GM18511 (cell line): ENCODE results near the gene G3BP2.

ENCODE experiments used
- ATAC-seq: cut with Tn5 transposase; IDR thresholded peaks from one replicate; pipeline ENCODE4 v1.9.1; 2021; ENCODE audit warnings: mild to moderate bottlenecking, moderate library complexity; ENCODE audit not compliant: unreplicated experiment

Gene G3BP2

DNA sequence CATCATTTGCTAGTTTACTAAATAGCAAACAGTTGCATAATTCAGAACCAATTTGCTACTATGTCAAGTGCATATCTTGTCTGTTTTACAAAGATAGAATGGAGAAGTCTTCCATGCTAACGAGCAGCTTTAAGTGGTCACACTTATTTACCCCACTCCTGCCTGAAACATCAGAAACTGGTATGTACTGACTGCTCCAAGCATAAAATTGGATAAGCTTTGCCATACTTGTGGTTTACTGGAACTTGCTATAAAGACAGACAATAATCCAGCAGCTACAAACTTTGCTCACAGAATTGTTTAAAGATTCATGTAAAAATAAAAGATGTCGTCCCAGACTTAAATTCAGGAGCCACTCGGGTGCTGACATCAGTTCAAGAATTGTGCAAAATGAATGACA lies 29.6 kb downstream of the G3BP2 start:
- ATAC-seq = no peak

DNA sequence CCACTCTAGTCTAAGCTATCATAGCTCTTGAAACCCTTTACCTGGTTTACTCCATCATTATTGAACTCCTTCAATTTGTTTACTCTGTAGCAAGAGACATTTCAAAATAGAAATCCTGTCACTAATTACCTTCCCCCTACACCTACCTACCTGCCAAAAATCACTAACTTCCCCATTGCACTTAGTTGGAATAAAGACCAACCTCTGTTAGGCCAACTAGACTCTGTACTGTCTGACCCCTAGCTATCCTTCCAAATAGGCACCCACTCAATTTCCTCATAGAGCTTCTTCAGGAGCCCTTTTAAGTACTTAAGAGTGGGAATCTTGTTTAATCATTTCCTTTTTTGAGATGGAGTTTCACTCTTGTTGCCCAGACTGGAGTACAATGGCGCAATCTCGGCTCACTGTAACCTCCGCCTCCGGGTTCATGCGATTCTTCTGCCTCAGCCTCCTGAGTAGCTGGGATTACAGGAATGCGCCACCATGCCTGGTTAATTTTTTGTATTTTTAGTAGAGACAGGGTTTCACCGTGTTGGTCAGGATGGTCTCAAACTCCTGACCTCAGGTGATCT lies 34.0 kb downstream of the G3BP2 start:
- ATAC-seq = no peak

DNA sequence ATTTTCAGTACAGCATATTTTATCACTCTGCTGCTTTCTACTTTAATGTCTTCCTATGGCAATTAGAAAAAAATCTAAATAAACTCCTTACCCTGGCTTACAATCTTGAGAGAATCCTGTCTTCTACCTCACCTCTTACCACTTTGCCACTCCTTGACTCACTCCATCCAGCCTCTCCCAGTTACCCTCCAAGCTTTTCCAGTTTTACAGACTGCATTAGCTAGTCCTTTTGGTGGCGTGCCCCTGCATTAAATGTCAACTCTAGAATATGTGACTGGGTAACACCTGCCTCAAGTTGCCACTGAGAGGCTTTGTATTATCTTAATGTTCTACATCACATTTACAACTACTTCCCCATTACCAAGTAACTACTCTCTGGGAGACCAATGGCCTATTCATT lies 35.4 kb downstream of the G3BP2 start:
- no peak for ATAC-seq

DNA sequence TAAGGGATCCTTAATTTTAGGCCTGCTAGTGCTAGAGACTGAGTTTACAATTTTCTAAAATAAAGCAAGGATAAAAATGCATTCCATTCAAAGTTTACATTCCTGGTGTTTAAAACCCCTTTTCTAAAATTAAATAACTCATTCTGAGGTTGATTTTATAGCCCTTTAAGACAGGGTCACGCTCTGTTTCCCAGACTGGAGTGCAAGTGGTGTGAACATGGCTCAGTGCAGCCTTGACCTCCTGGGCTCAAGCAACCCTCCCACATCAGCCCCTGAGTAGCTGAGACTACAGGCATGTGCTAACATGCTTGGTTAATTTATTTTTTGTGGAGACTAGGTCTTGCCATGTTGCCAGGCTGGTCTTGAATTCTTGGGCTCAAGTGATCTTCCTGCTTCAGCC lies 36.0 kb downstream of the G3BP2 start:
- no peak for ATAC-seq

DNA sequence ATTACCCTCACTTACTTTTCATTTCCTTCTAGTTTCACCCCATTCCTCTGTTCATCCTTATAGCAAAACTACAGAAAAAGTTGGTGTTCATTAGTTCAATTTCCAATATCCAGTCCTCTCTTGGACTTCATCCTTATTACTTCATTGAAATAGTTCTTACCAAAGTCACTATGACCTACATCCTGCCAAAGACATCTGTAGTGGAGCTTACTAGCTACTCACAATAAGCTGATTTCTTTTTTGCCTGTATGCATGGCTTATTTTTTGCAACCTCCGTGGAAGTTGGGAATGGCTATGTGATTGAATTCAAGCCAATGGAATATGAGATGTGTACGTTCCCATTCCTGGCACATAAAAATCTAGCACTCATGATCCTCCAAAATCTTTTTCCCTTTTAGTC lies 38.3 kb downstream of the G3BP2 start:
- no peak for ATAC-seq

DNA sequence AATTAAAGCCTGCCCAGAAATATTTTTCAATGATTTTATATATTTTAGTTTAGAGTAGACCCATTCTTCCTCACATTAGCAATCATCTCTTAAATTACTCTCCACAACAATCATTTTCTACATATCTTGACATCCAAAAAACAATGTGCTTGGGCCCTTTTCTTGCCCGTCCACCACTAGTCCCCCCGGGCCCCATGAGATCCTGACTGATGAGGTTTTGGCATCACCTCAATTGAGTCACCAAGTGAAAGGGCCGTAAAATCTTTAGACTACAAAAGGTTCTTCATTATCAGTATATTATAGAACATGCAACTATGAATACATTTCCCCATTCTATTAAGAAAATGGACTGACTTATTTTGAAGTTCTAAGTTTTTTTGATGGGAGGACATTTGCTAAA lies 38.9 kb downstream of the G3BP2 start:
- no peak for ATAC-seq

DNA sequence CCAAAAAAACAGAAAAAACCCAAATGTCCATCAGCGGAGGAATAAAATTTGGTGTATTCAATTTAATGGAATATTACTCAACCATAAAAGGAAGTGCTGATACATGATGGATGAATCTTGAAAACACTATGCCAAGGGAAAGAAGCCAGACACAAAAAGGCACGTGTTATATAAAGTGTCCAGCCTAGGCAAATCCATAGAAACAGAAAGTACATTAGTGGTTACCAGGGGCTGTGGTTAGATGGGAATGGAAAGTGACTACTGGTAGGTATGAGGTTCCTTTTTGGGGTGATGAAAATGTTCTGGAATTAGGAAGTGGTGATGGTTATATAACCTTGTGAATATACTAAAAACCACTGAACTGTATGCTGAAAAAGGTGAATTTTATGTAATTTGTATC lies 39.4 kb downstream of the G3BP2 start:
- no peak for ATAC-seq

DNA sequence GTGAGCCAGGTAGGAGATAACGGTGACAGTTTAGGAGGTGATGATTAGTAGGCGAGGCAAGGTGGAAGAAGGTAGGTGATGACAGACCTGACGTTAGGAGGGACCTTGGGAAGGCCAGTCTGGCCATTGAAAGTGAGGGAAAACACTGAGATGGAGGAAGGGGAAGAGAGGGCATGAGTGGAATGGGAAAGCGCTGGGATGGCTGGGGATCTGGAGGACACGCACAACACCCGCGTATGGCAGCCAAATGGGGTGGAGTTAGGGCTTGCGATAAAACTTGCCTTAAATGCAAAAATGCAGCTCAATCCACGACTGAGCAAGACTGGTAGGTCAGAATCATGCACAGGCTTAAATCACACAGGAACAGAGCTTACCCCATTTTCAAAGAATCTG lies 42.3 kb downstream of the G3BP2 start:
- ATAC-seq = no peak

DNA sequence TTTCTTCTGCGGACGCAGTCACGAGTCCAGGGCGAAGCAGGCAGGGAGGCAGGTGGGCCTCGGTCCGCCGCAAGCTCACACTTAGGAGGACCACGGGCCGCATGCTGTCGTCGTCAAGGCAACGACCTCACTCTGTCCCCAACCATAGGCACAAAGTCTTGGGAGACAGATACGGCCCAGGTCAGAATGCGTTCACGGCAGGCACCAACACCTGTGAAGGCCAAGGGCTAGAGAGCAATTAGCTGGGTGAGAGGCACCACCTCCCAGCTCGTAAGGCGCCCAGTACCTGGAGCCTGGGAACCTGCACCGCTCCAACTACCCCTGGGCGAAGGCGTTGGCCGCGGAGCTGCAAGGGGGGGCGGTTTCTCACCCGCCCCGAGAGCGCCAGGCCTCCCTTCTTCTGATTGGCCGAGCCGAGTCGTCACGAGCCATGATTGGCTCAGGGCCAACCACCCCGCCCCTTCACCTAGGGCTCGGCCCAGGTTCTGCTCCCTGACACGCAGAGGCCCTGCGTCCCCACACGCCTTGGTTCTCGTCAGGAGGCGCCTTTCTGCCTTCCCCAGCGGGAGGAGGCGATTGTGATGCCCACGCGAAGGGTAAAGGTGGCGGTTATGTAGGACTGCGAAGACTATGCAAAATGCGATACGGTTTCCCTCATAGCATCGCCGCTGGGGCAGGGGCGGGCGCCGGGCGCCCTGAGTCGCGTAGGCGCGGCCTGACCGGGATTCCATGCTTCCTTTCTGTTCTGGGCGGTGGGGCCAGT lies 42.9 kb downstream of the G3BP2 start, which contains the start of gene CDKL2:
CDKL2 (minus strand) TSS at position 355 of the 763 bp plus-strand sequence. CDS start 4,540 bp downstream, outside the sequence.
- peak; percentile 99 for ATAC-seq

DNA sequence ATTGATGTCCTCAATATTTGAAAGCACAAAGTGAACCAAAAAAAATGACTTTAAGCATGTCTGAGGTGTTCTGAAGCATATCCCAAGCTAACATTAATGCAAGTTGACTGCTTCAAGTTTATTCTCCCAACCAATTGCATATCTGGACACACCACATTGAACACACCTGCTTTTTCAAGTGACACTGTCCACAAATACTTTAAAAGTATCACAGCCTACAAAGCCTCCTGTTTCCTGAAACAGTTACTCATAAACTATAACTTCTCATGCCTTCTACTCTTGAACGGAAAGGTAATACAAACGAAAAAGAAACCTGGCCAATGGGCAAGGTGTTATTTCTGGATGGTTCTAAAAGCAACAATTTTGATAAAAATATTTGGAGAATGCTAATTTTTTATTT lies 44.0 kb downstream of the G3BP2 start:
- ATAC-seq = no peak

DNA sequence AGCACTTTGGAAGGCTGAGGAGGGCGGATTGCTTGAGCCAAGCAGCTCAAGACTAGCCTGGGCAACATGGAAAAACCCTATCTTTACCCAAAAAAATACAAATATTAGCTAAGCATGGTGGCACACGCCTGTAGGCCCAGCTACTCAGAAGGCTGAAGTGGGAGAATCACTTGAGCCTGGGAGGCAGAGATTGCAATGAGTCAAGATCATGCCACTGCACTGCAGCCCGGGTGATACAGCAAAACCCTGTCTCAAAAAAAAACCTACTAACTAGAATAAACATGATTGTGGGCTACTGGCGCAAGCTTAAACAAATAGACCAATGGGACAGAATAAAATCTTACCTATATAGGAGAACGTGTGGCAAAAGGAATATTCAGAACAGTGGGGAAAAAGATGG lies 50.2 kb downstream of the G3BP2 start:
- no peak for ATAC-seq

DNA sequence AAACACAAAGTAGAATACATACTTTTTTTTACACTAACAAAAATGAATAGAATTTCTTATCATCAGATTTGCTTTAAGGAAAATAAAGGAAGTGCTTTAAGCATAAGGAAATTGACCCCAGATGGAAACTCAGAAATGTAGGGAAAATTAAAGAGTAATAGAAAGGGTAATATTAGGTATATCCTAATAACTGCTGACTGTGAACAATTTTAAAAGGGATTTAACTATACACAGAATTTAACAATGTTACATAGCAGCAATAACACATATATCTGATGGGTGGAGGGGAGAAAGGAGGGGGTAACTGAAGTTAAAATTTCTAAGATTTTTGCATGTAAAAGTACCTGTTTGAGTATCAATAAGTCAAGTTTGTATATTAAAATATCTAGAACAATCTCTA lies 51.5 kb downstream of the G3BP2 start:
- no peak for ATAC-seq

DNA sequence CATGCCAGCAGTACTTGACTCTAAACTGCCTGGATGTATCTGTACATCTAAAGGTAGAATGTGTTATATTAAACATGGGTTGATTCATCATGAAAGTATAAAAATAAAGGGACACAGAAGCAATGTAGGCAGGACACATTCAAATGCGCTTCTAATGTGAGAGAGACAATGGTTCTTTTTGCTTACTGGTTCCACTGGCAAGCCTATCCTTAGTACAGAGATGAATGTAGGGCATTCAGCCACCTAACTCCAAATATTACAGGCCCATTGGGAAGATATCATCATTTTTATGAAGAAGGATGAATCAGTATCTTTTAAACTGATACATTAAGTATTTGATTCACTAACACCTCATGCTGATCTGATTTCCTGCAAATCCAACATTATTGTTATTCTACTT lies 60.9 kb downstream of the G3BP2 start:
- ATAC-seq = no peak

DNA sequence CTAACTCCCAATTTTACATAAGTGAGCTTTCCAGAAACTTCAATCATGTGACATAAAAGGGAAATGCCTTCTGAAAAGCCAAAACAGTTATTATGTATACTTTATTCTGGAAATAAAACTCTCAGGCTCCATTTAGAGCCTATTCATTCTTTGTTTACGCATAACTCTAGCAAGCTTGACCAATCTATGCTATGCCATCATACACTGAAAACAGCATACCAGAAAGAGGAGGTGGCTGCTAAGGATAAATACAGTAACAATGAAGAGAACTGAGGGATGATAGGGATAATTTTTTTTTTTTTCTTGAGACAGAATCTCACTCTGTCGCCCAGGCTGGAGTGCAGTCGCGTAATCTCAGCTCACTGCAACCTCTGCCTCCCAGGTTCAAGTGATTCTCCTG lies 67.3 kb downstream of the G3BP2 start:
- ATAC-seq = no peak

DNA sequence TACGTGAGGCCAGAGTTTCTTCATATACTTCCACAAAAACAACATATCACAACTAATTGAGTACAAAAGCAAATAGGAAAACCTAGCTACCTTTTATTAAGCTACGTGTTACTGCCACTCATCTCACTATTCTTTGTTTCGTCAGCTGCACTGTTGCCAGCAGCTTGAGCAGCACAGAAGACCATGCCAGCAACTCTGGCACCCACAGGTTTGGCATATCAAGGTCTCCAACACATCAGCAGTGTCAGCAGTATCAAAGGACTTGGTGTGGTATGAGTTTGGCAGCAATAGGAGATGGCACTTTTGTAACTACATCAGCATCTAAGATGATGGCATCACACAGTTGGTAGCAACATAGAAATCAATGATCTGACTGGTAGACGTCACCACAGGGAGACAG lies 73.6 kb downstream of the G3BP2 start:
- ATAC-seq = no peak

DNA sequence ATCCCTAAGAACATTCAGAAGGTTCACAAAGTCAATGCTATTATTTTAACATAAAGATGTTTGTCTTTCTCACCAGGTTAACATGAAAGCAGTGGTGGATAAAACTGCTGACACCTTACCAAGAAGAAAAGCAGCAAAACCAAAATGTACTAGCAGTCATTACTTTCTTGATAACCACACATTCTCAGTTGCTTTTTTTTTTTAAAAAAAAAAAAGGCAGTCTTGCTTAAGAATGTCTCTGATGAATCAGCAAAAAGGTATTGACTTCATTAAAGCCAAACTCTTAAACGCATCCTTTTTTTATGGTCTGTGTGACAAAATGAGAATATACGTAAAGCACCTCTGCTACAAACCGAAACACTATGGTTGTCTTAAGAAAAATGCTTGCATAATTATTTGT lies 74.8 kb downstream of the G3BP2 start:
- ATAC-seq = no peak

DNA sequence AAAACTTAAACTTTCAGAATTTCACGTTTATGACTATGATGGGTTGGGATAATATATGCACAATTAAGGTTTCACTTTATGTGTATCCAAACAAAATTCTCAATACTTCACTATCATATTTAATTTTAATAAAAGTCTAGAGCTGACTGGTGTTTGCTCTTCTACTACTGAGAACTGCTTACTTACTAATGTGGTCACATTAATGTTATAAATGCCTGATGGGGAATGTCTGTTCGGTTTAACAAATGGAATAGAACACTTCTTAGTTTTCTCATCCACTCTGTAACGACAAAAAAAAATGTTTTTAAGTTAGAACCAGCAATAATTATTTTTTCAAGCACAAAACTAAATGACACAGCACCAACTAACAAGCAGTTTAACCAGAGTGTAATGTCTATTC lies 77.2 kb downstream of the G3BP2 start:
- no peak for ATAC-seq

DNA sequence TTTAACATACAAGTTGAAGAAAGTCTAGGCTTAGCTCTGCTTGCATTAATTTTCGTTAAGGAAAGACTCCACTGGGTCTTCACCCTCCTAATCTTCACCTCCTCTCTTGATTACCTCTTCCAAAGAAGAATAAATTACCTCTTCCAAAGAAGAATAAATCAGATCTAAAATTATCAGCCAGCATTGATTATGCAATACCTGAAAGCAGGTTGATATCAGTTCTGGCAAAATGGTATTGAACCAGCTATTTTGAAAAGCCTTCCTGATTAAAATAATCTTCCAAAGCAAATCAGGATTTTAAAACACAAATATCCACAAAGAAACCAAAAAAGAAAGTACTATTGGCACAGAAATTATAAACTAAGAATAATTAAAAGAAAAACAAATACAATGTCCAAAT lies 79.8 kb downstream of the G3BP2 start:
- no peak for ATAC-seq
